HG03108 (cell line): ENCODE measurements around the gene ARHGDIA.
A peak's percentile ranks its signal among the peaks of the same experiment; 100 is the strongest.

ENCODE experiments used
- ATAC-seq: cut with Tn5 transposase; IDR thresholded peaks from one replicate; pipeline ENCODE4 v1.9.1; 2021; ENCODE audit warnings: moderate library complexity; ENCODE audit not compliant: unreplicated experiment

Gene ARHGDIA

GRCh38 chr17:81906476-81907218 lies 35.5 kb upstream of the ARHGDIA start:
- no peak for ATAC-seq

- no peak for ATAC-seq
Measured at GRCh38 chr17:81905993-81906392, 34.9 kb upstream of the ARHGDIA start.

GRCh38 chr17:81905424-81905875 lies 34.3 kb upstream of the ARHGDIA start:
- ATAC-seq: no peak

- ATAC-seq: no peak
Measured at GRCh38 chr17:81904600-81905423, 33.7 kb upstream of the ARHGDIA start.

- no peak for ATAC-seq
Measured at GRCh38 chr17:81903896-81904599, 32.9 kb upstream of the ARHGDIA start.

GRCh38 chr17:81903415-81903831 lies 32.3 kb upstream of the ARHGDIA start:
- no peak for ATAC-seq

- ATAC-seq: no peak
Measured at GRCh38 chr17:81902653-81903414, 31.7 kb upstream of the ARHGDIA start.

GRCh38 chr17:81902023-81902652 lies 31.0 kb upstream of the ARHGDIA start, which contains the start of gene NPB:
Gene NPB (plus strand): TSS chr17:81902238. CDS start chr17:81902278, 40 bp downstream.
- ATAC-seq: no peak

GRCh38 chr17:81901167-81902022 lies 30.3 kb upstream of the ARHGDIA start:
- no peak for ATAC-seq

- ATAC-seq: no peak
Measured at GRCh38 chr17:81900181-81900820, 29.2 kb upstream of the ARHGDIA start.

- ATAC-seq: no peak
Measured at GRCh38 chr17:81899514-81900166, 28.5 kb upstream of the ARHGDIA start.

GRCh38 chr17:81898885-81899284 lies 27.7 kb upstream of the ARHGDIA start:
- ATAC-seq: no peak

- no peak for ATAC-seq
Measured at GRCh38 chr17:81898029-81898866, 27.1 kb upstream of the ARHGDIA start.

- no peak for ATAC-seq
Measured at GRCh38 chr17:81895400-81895799, 24.3 kb upstream of the ARHGDIA start.

GRCh38 chr17:81891303-81891552 lies 20.1 kb upstream of the ARHGDIA start:
- no peak for ATAC-seq

- peak; percentile 11 for ATAC-seq
Measured at GRCh38 chr17:81890447-81891302, 19.5 kb upstream of the ARHGDIA start.

- ATAC-seq: no peak
Measured at GRCh38 chr17:81889602-81890001, 18.5 kb upstream of the ARHGDIA start.
